AG04450 (cell line): ENCODE measurements around the gene IL22. TPM values are rescaled to one million over a fixed set of nuclear protein-coding genes. Genes with fewer than 3 reads are reported as not detected.

Experiments used
- CTCF ChIA-PET: fragments of 300-600, 350-600 bp; formaldehyde crosslinking; extraction: SDS; loops from one replicate; lab custom pipeline; 2022; ENCODE audit warnings: antibody characterized with exemption, inconsistent platforms; lab: Charles Lee
- POLR2A ChIA-PET: fragments of 350-600 bp; formaldehyde crosslinking; extraction: SDS; loops from one replicate; lab custom pipeline; 2021; ENCODE audit warnings: antibody characterized with exemption, inconsistent platforms; lab: Yijun Ruan, JAX
- DNase-seq: peaks from one replicate; pipeline ENCODE4 v3.0.0-alpha.2; 2011; ENCODE audit warnings: low read depth, low spot score
- H3K27ac ChIP-seq: one replicate; pipeline ENCODE4 v1.5.1; 2012; ENCODE audit warnings: low read depth, low read length, control low read depth
- H3K27me3 ChIP-seq: one replicate; pipeline ENCODE4 v1.6.0; 2012; ENCODE audit warnings: low read length; ENCODE audit not compliant: control insufficient read depth, insufficient read depth
- H3K4me3 ChIP-seq: 2 replicates; pipeline ENCODE4 v1.5.1; 2011; ENCODE audit warnings: mild to moderate bottlenecking, low read depth, low read length, control low read depth
- H3K9me3 ChIP-seq: 2 replicates; pipeline ENCODE4 v1.5.1; 2012; ENCODE audit warnings: low read length; ENCODE audit not compliant: control insufficient read depth, insufficient read depth
- CTCF ChIP-seq: IDR thresholded peaks from 2 replicates; pipeline ENCODE4 v1.5.1; 2011; ENCODE audit warnings: low read depth, low read length, control low read depth, inconsistent platforms
- polyA plus RNA-seq: library from polyadenylated mRNA; depleted of rRNA; stranded (reverse); fragments of >200 nt; gene quantifications from 2 replicates; pipeline ENCODE4 v1.2.3, GENCODE V29; 2011

IL22 gene
- polyA plus RNA-seq, 1 experiment = not detected

GRCh38 chr12:68281322-68282077 is 28.1 kb upstream of the IL22 start:
- no peak for DNase-seq
- ChIA-PET CTCF (no interaction called here), POLR2A (no interaction called here)
- Histone ChIP-seq H3K27ac (no peak overlapping the region), H3K27me3 (no peaks in the 10 kb centered on the region), H3K4me3 (no peak overlapping the region), H3K9me3 (no peaks in the 10 kb centered on the region)
- TF ChIP-seq CTCF = no peak

GRCh38 chr12:68280240-68280639 is 26.8 kb upstream of the IL22 start:
- H3K27ac ChIP-seq = no peak overlapping the region
- H3K27me3 ChIP-seq = no peaks in the 10 kb centered on the region
- ChIA-PET POLR2A (no interaction called here), CTCF (interaction anchor here (0.5 to 1.1 kb wide), 3 partner anchors 11 to 37 kb away, joined by 3 to 5 read pairs (median 4); no protein-coding TSS in a partner anchor)
- no peaks in the 10 kb centered on the region for H3K9me3 ChIP-seq
- DNase-seq = no peak
- TF ChIP-seq CTCF = no peak
- no peak overlapping the region for H3K4me3 ChIP-seq

GRCh38 chr12:68279227-68280054 is 26.0 kb upstream of the IL22 start:
- DNase-seq = no peak

GRCh38 chr12:68276402-68276930 is 23.1 kb upstream of the IL22 start:
- Histone ChIP-seq H3K4me3 (no peak overlapping the region), H3K27ac (no peak overlapping the region), H3K9me3 (no peaks in the 10 kb centered on the region), H3K27me3 (no peaks in the 10 kb centered on the region)
- ChIA-PET CTCF (interaction anchor here (1.1 kb wide), 1 partner anchor 52 kb away, joined by 4 read pairs; no protein-coding TSS in a partner anchor), POLR2A (no interaction called here)
- DNase-seq = no peak
- no peak for TF ChIP-seq CTCF

More at GRCh38 chr12:68279227-68280054, 26.0 kb upstream of the IL22 start:
- CTCF ChIA-PET = no interaction called here
- H3K27me3 ChIP-seq = no peaks in the 10 kb centered on the region
- no peak overlapping the region for H3K4me3 ChIP-seq
- POLR2A ChIA-PET = no interaction called here
- no peaks in the 10 kb centered on the region for H3K9me3 ChIP-seq
- no peak for TF ChIP-seq CTCF
- no peak overlapping the region for H3K27ac ChIP-seq
